B cell (primary cell): Measurements from ENCODE around the gene MRPL20. TPM values are rescaled to one million over a fixed set of nuclear protein-coding genes. Genes with fewer than 3 reads are reported as not detected.
"Not testable (repeated sequence)": the region's sequence is repeated elsewhere in the genome, so short reads cannot be mapped to it uniquely, and the experiment has no call there.

Experiments
- ATAC-seq: fragments of 200-7000 bp; cut with Tn5 transposase; one replicate; pipeline ENCODE4 v1.10.0; 2021; ENCODE audit warnings: low read depth, mild to moderate bottlenecking, moderate number of reproducible peaks, moderate library complexity
- CTCF ChIA-PET: fragments of 350-600 bp; sonication (Branson Sonifier 250); formaldehyde crosslinking; loops from one replicate; lab custom pipeline; 2021; ENCODE audit warnings: antibody characterized with exemption, inconsistent platforms; lab: Charles Lee
- POLR2A ChIA-PET: fragments of 350-600 bp; sonication (Branson Sonifier 250); formaldehyde crosslinking; loops from one replicate; lab custom pipeline; 2021; ENCODE audit warnings: antibody characterized with exemption; lab: Charles Lee
- DNase-seq: peaks from one replicate; pipeline ENCODE4 v3.0.0; 2013
- H2AFZ ChIP-seq: 2 replicates; pipeline ENCODE4 v1.6.1; 2012; ENCODE audit warnings: mild to moderate bottlenecking, low read depth, low read length; ENCODE audit not compliant: insufficient read depth, poor library complexity, severe bottlenecking
- H3K27ac ChIP-seq, 2 donors: 1 replicate in 1 of 2; 2 replicates in 1 of 2; pipeline ENCODE4 v1.5.1; 2012 to 2013; ENCODE audit warnings: low read length in 2 of 2, mild to moderate bottlenecking in 2 of 2, moderate library complexity in 1 of 2
- H3K27me3 ChIP-seq, 4 experiments: fragments of 200-600 bp in 1 of 4; sonication (generic) in 1 of 4; replicated peaks in 1 of 4; 1 replicate in 2 of 4; 2 replicates in 2 of 4; pipeline versions ENCODE4 v1.6.1 to v1.7.0; 2013 to 2016; ENCODE audit warnings: low read length in 3 of 4, mild to moderate bottlenecking in 2 of 4, mixed read lengths in 1 of 4, moderate library complexity in 1 of 4; ENCODE audit not compliant: insufficient read depth in 4 of 4, control insufficient read depth in 3 of 4; ENCODE audit errors: control extremely low read depth in 1 of 4
- H3K36me3 ChIP-seq, 2 experiments: replicated peaks in 1 of 2; 1 replicate in 1 of 2; 2 replicates in 1 of 2; pipeline versions ENCODE4 v1.6.1 to v1.7.1; 2013; ENCODE audit warnings: low read length in 1 of 2; ENCODE audit not compliant: insufficient read depth in 2 of 2, control insufficient read depth in 1 of 2; ENCODE audit errors: control extremely low read depth in 1 of 2, extremely low read depth in 1 of 2
- H3K4me1 ChIP-seq, 2 donors: fragments of 200-600 bp in 1 of 2; sonication (generic) in 1 of 2; 1 replicate in 1 of 2; 2 replicates in 1 of 2; pipeline versions ENCODE4 v1.5.1 to v1.6.1; 2013 to 2017; ENCODE audit warnings: low read length in 2 of 2; ENCODE audit not compliant: control insufficient read depth in 2 of 2, insufficient read depth in 2 of 2
- H3K4me2 ChIP-seq: replicated peaks from 2 replicates; pipeline ENCODE3; 2012; ENCODE audit warnings: mild to moderate bottlenecking, low read depth, low read length; ENCODE audit not compliant: poor library complexity, severe bottlenecking
- H3K4me3 ChIP-seq, 5 experiments: fragments of 200-600 bp in 1 of 5; sonication (generic) in 1 of 5; 1 replicate in 3 of 5; 2 replicates in 2 of 5; pipeline versions ENCODE4 v1.5.1 to v1.7.0; 2011 to 2016; ENCODE audit warnings: low read length in 4 of 5, mild to moderate bottlenecking in 4 of 5, low read depth in 2 of 5, control low read depth in 1 of 5, moderate library complexity in 1 of 5; ENCODE audit not compliant: insufficient read depth in 1 of 5; ENCODE audit errors: control extremely low read depth in 1 of 5, extremely low read depth in 1 of 5
- H3K79me2 ChIP-seq: fragments of 200-600 bp; sonication (generic); one replicate; pipeline ENCODE4 v1.6.0; 2016; ENCODE audit warnings: low read length; ENCODE audit not compliant: control insufficient read depth, insufficient read depth
- H3K9ac ChIP-seq: fragments of 200-600 bp; sonication (generic); 2 replicates; pipeline ENCODE4 v1.6.1; 2017; ENCODE audit warnings: mild to moderate bottlenecking, low read length, moderate library complexity
- H3K9me3 ChIP-seq, 3 donors: one replicate each; pipeline versions ENCODE4 v1.6.1 to v1.7.1; 2013; ENCODE audit warnings: low read length in 2 of 3; ENCODE audit not compliant: control insufficient read depth in 2 of 3, insufficient read depth in 1 of 3; ENCODE audit errors: control extremely low read depth in 1 of 3
- H4K20me1 ChIP-seq: 2 replicates; pipeline ENCODE4 v1.6.0; 2012; ENCODE audit warnings: mild to moderate bottlenecking, low read length; ENCODE audit not compliant: insufficient read depth, control insufficient read depth, poor library complexity, severe bottlenecking
- H3K27ac Mint-ChIP-seq: one replicate; pipeline ENCODE4 v1.8.0; 2021; ENCODE audit warnings: mixed read lengths
- H3K27me3 Mint-ChIP-seq: one replicate; pipeline ENCODE4 v1.8.0; 2021; ENCODE audit warnings: mixed read lengths
- H3K4me1 Mint-ChIP-seq: one replicate; pipeline ENCODE4 v1.8.0; 2021; ENCODE audit warnings: mixed read lengths
- H3K4me3 Mint-ChIP-seq: one replicate; pipeline ENCODE4 v1.8.0; 2021; ENCODE audit warnings: mixed read lengths
- H3K9me3 Mint-ChIP-seq: one replicate; pipeline ENCODE4 v1.8.0; 2022; ENCODE audit warnings: mixed read lengths; ENCODE audit not compliant: insufficient read depth
- CTCF ChIP-seq: fragments of 200-600 bp; IDR thresholded peaks from one replicate; pipeline ENCODE4 v1.8.0; 2022; ENCODE audit warnings: antibody characterized with exemption, mild to moderate bottlenecking
- EZH2 ChIP-seq: IDR thresholded peaks from 2 replicates; pipeline ENCODE4 v1.6.1; 2012; ENCODE audit warnings: borderline replicate concordance, low read depth, mild to moderate bottlenecking, moderate library complexity, low read length; ENCODE audit not compliant: insufficient read depth, poor library complexity, severe bottlenecking
- WGBS: methylation state at CpG from one replicate; pipeline ENCODE4 v1.1.5; 2013; ENCODE audit warnings: missing lambda C conversion rate; ENCODE audit not compliant: insufficient coverage; 5-methylcytosine and 5-hydroxymethylcytosine counted together
- intact Hi-C: fragments of 100-400 bp; cut with micrococcal nuclease; formaldehyde crosslinking; loops from one replicate; pipeline ENCODE4 v1.10.0; 2022
- polyA plus RNA-seq: library from polyadenylated mRNA; depleted of rRNA; stranded (reverse); fragments of >200 nt; gene quantifications from 2 replicates; pipeline ENCODE4 v1.2.3, GENCODE V29; 2012
- total RNA-seq, 2 donors: library from RNA; stranded (reverse); fragments of 120-200 nt in 1 of 2; gene quantifications; 1 replicate in 1 of 2; 2 replicates in 1 of 2; pipeline versions ENCODE4 v1.2.3 to v1.2.4, GENCODE V29; 2013 to 2022

Gene MRPL20
- total and polyA plus RNA-seq, 2 donors (not counting 1 experiment from before 2014, with no cell fraction given) = 55.9 to 119 TPM

GRCh38 chr1:1415751-1416150 is 8.7 kb upstream of the MRPL20 start:
- Histone ChIP-seq H3K27me3 (peaks cover 0 to 7% (median under 1%) of the 10 kb centered on the region in 4 experiments), H3K4me2 (no peak overlapping the region), H3K9me3 (no peaks in the 10 kb centered on the region), H3K36me3 (no peaks in the 10 kb centered on the region), H3K4me1 (no peaks in the 10 kb centered on the region), H3K4me3 (no peak overlapping the region), H2AFZ (no peak overlapping the region), H3K79me2 (peaks cover 11% of the 10 kb centered on the region), H4K20me1 (no peaks in the 10 kb centered on the region), H3K9ac (no peak overlapping the region), H3K27ac (no peak overlapping the region)
- WGBS = 88% methylated on average over 9 of the region's 13 CpGs
- no peaks in the 10 kb centered on the region for H3K27me3 Mint-ChIP-seq
- H3K9me3 Mint-ChIP-seq = no peaks in the 10 kb centered on the region
- DNase-seq (no peak), ATAC-seq (no peak)
- CTCF ChIA-PET = interaction anchor here (0.6 to 1.3 kb wide), 3 partner anchors 17 to 133 kb away, joined by 3 read pairs; partner anchors contain the start of gene CCNL2
- H3K4me3 Mint-ChIP-seq = no peak overlapping the region
- POLR2A ChIA-PET = no interaction called here
- peaks cover 5% of the 10 kb centered on the region for H3K4me1 Mint-ChIP-seq
- no peak for TF ChIP-seq CTCF
- no peak for TF ChIP-seq EZH2
- H3K27ac Mint-ChIP-seq = no peak overlapping the region
- intact Hi-C loops = no loop called here

- CTCF ChIA-PET, H3K4me3 Mint-ChIP-seq, intact Hi-C loops, H3K36me3 ChIP-seq, H3K4me2 ChIP-seq, ATAC-seq, H2AFZ ChIP-seq, H3K9me3 Mint-ChIP-seq, H3K27me3 ChIP-seq, H3K27me3 Mint-ChIP-seq, H3K27ac ChIP-seq, H3K9me3 ChIP-seq, POLR2A ChIA-PET, DNase-seq, H3K4me3 ChIP-seq, H3K9ac ChIP-seq, H3K27ac Mint-ChIP-seq: not testable (repeated sequence)
- peaks cover 14% of the 10 kb centered on the region for H4K20me1 ChIP-seq
- WGBS = 69% methylated on average over 3 of the region's 11 CpGs
- peaks cover 33% of the 10 kb centered on the region for H3K79me2 ChIP-seq
- peaks cover 10 to 12% of the 10 kb centered on the region in 2 donors for H3K4me1 ChIP-seq
- H3K4me1 Mint-ChIP-seq = peaks cover 17% of the 10 kb centered on the region
Observed at GRCh38 chr1:1412311-1412902, 5.3 kb upstream of the MRPL20 start.
